GM18502 (cell line): ENCODE measurements around the gene LYSMD4.

ENCODE experiments used
- ATAC-seq: cut with Tn5 transposase; IDR thresholded peaks from one replicate; pipeline ENCODE4 v1.9.1; 2021; ENCODE audit warnings: mild to moderate bottlenecking; ENCODE audit not compliant: unreplicated experiment, poor library complexity

Gene LYSMD4

GRCh38 chr15:99708563-99708962 lies 24.7 kb downstream of the LYSMD4 start:
- no peak for ATAC-seq

DNA sequence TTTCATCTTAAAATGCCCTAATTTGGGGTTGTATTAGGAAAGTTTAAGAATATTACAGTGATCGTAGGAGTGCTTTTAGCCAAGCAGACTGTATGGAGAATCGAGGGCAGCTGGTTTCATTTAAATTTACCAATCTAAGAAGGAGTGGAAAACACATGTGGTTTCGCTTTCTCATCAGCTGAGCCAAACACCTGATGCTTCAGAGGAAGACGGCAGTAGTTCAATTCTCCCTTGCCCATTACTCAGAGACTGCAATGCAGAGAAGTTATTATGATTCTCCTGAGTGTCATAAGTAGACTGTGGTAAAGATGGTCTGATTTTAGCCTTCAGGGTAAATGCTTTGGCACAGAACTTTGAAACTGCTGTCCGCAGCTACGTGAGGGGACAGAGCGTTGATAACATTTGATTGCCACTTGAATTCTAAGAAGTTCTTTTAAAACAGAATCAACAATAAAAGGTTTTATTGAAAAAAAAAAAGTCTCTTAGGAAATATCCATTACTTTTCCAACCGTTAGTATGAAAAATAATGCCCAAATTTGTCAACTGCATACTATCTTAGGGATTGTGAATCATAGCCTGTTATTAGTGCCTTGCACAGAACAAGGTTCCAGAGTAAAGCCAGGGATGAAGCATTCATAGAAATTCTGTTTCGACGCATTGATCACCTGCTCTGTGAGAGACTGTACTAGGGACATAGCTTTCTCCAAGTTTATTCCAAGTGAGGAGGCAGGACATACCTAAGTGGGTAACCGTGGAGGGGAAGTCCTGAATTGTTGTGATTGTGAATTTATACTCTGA lies 25.6 kb downstream of the LYSMD4 start:
- no peak for ATAC-seq

DNA sequence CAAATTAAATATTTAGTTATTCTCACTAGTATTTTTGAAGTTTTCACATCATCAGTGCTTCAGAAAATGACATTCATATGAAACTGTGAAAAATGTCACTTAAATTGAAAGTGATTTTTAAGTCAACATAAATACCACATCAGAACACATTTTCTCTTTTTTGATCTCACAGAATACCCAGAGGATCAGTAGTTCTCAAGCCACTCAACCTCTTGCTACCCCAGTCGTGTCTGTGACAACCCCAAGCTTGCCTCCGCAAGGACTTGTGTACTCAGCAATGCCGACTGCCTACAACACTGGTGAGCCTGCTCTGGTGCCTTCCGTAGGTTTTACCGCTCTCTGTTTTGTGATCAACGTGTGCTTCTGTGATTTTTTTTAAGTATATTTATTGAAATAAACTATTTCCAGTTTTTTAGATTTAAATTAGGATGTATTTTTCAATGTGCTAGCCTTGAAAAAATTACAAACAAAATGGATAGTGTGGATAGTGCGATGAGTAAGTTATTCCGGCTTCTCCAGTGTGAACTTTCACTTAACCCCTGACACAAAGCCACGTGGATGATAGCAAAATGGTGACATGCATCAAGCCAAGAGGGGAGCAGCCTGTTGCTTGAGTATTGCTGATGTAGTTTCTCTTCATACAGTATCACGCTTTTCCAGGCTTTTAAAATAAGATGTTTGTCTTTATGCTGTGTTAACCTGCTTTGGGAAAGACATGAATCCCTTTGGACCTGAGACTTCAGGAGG lies 26.5 kb downstream of the LYSMD4 start:
- ATAC-seq = no peak

DNA sequence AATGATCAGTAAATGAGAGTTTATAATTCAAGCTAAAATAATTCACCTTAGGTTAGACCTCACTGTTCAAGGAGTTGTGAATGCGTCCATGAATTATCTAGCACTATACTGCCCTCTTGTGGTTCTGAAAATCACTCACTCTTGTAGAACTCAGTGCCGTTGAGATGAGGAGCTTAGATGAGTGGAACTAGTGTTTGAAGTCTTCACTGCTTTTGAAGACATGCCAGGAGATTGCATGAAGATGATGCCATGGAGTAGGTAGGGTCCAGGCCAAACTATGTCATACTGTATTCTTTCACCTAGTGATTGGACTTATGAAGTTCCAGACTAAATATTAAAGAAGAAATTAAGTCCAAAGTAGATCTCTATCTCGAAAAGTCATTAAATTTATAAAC lies 28.8 kb downstream of the LYSMD4 start:
- peak; percentile 65 for ATAC-seq

GRCh38 chr15:99703603-99704443 lies 29.4 kb downstream of the LYSMD4 start:
- ATAC-seq = peak; percentile 67

DNA sequence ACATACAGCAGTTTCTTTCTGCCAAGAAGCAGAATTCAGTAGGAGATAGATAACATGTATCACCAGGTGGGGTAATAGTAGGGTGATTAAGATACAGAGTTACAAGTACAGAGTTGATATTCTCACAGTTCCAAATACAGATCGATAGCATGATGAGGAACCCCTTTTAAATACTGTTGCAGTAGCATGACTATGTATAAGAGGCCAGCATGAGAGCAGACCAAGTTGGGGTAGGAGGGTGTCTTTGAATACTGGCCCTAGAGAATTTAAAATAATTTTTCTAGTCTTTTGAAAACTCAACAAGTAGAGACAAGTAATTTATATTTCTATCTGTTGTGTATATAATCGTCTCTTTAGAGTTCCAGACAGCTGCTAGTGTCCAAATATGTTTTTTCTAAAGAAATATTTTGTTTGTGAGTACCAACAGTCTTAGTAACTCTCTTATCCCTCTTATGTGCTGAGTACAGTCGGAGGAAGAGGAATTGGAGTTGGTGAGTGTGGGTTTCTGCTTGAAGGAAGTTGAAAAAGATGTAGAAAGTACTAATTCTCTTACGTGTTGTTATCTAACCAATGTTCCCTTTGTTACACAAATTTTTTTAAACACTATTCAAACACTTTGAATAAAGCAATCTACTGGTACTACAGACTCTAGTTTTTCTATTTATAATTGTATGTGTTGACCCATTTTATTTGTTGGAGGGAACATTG lies 30.2 kb downstream of the LYSMD4 start:
- ATAC-seq = peak; percentile 26

- ATAC-seq = no peak
Measured at GRCh38 chr15:99696096-99696495, 37.1 kb downstream of the LYSMD4 start.

DNA sequence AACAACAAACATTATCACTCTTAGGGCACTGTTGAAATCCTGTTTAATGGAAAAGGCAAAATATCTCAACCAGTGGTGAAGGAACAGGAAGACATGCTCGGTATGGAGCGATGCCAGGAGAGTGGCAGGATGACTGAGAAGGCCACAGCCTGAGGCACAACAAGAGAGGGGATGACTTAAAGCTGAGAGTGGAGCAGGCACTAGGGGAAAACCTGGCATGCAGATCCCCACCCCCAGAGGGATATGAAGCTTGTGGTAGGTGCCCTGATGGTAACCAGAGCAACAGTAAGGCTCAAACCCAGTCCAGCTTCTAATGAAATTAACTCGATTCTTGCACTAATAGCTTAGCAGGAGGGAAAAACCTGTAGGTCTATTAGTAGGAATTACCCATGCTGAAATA lies 40.4 kb downstream of the LYSMD4 start:
- ATAC-seq = no peak

- ATAC-seq = no peak
Measured at GRCh38 chr15:99686290-99686689, 46.9 kb downstream of the LYSMD4 start.

DNA sequence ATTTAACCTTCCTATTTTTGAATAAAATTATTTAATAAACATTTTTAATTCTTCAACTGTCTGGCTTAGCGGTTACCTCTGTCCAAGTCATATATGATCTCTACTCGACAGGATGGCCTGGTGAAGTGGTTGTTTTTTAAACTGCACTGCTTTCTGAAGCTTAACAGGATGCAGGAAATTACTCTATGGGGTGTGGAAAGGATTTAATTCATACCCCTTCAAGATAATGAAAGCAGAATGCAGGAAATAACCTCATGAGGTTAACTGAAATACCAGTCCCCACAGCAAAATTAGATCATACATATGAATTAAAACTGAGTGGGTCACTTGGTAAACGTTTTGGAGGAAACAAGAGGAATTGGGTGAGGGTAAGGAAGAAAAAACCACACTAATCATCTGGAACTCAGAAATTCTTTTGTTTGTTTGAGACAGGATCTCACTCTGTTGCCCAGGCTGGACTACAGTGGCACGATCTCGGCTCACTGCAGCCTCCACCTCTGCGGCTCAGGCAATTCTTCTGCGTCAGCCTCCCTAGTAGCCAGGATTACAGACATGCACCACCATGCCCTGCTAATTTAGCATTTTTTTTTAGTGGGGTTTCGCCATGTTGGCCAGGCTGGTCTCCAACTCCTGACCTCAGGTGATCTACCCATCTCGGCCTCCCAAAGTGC lies 50.1 kb downstream of the LYSMD4 start:
- ATAC-seq = no peak

- no peak for ATAC-seq
Measured at GRCh38 chr15:99682455-99682854, 50.8 kb downstream of the LYSMD4 start.

GRCh38 chr15:99681990-99682389 lies 51.2 kb downstream of the LYSMD4 start:
- ATAC-seq = no peak

GRCh38 chr15:99680276-99680675 lies 53.0 kb downstream of the LYSMD4 start:
- no peak for ATAC-seq

DNA sequence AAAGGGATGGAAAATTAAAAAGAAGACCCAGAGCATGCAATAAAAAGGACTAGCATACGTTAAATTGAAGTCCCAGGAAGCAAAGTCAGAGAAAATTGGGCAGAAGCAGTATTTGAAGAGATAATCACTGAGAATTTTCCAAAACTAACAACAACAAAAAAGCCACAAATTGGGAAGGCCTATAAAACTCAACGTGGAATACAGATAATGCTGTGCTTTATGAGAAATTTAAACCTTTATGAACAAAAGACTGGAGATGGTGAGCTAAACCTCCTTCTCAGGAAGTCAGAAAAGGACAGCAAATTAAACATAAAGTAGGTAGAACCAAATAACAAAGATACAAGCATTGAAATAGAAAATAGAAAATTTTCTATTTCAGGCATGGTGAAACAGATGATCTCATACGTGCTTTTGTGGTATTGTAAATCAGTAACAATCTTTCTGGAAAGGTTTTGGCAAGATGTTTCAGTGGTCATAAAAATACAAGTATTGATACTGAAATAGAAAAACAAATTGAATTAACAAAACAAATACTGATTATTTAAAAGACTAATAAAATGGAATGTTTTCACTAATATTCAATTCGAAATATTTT lies 55.6 kb downstream of the LYSMD4 start:
- ATAC-seq = peak; percentile 66
